SK-N-SH (cell line): ENCODE results near the gene CSNK2A3. TPM values are rescaled to one million over a fixed set of nuclear protein-coding genes. Genes with fewer than 3 reads are reported as not detected.

ENCODE experiments used
- CTCF ChIA-PET: fragments of 300-600, 350-600 bp; formaldehyde crosslinking; extraction: SDS; loops from one replicate; lab custom pipeline; 2021; lab: Yijun Ruan, JAX
- POLR2A ChIA-PET: fragments of 350-600 bp; sonication (Branson Sonifier 250); formaldehyde crosslinking; extraction: SDS; loops from one replicate; lab custom pipeline; 2020; ENCODE audit warnings: antibody characterized with exemption, inconsistent platforms; lab: Yijun Ruan, JAX
- DNase-seq: peaks from one replicate; pipeline ENCODE4 v3.0.0; 2012
- H2AFZ ChIP-seq: fragments of 200-600 bp; sonication (generic); 2 replicates; pipeline ENCODE4 v1.8.1; 2016; ENCODE audit warnings: antibody characterized with exemption, mild to moderate bottlenecking, low read depth
- H3F3A ChIP-seq: fragments of 200-600 bp; sonication (generic); replicated peaks from 2 replicates; pipeline ENCODE3; 2016; ENCODE audit warnings: antibody characterized with exemption, mild to moderate bottlenecking; ENCODE audit not compliant: insufficient read depth
- H3K27ac ChIP-seq, 2 experiments: fragments of 200-500 bp in 1 of 2; fragments of 200-600 bp in 1 of 2; sonication (Bioruptor generic) in 1 of 2; sonication (generic), shearing (Covaris generic) in 1 of 2; 2 replicates each; pipeline versions ENCODE4 v1.5.1 to v1.6.1; 2014 to 2016; ENCODE audit warnings: low read depth in 2 of 2, inconsistent platforms in 1 of 2, low read length in 1 of 2, mild to moderate bottlenecking in 1 of 2, mixed read lengths in 1 of 2
- H3K27me3 ChIP-seq: fragments of 200-600 bp; sonication (generic), shearing (Covaris generic); 2 replicates; pipeline ENCODE4 v1.6.1; 2016; ENCODE audit warnings: mixed run types; ENCODE audit not compliant: insufficient read depth
- H3K36me3 ChIP-seq, 2 experiments: fragments of 200-500 bp in 1 of 2; fragments of 200-600 bp in 1 of 2; sonication (Bioruptor generic) in 1 of 2; sonication (generic) in 1 of 2; replicated peaks in 1 of 2; 2 replicates each; pipeline versions ENCODE3 to v1.5.1; 2014 to 2016; ENCODE audit warnings: low read length in 1 of 2, mild to moderate bottlenecking in 1 of 2; ENCODE audit not compliant: insufficient read depth in 2 of 2, control insufficient read depth in 1 of 2
- H3K4me1 ChIP-seq, 2 experiments: fragments of 200-500 bp in 1 of 2; fragments of 200-600 bp in 1 of 2; sonication (Bioruptor generic) in 1 of 2; sonication (generic), shearing (Covaris generic) in 1 of 2; 2 replicates each; pipeline versions ENCODE4 v1.5.1 to v1.6.1; 2014 to 2016; ENCODE audit warnings: low read depth in 1 of 2, low read length in 1 of 2, mixed run types in 1 of 2; ENCODE audit not compliant: insufficient read depth in 2 of 2, control insufficient read depth in 1 of 2
- H3K4me2 ChIP-seq: fragments of 200-600 bp; sonication (generic), shearing (Covaris generic); 2 replicates; pipeline ENCODE4 v1.6.1; 2017; ENCODE audit warnings: mixed run types
- H3K4me3 ChIP-seq, 2 experiments: fragments of 200-500 bp in 1 of 2; fragments of 200-600 bp in 1 of 2; sonication (Bioruptor generic) in 1 of 2; sonication (generic), shearing (Covaris generic) in 1 of 2; 2 replicates each; pipeline versions ENCODE4 v1.5.1 to v1.8.1; 2014 to 2016; ENCODE audit warnings: low read depth in 2 of 2, inconsistent platforms in 1 of 2, low read length in 1 of 2, mild to moderate bottlenecking in 1 of 2, mixed read lengths in 1 of 2, moderate library complexity in 1 of 2
- H3K79me2 ChIP-seq: fragments of 200-600 bp; sonication (generic); 2 replicates; pipeline ENCODE4 v1.8.1; 2017; ENCODE audit warnings: mild to moderate bottlenecking; ENCODE audit not compliant: insufficient read depth
- H3K9ac ChIP-seq: fragments of 200-600 bp; sonication (generic); 2 replicates; pipeline ENCODE4 v1.6.1; 2017; ENCODE audit warnings: mixed run types
- H3K9me2 ChIP-seq: fragments of 200-600 bp; sonication (generic); 2 replicates; pipeline ENCODE4 v1.6.1; 2017; ENCODE audit warnings: mixed run types
- H3K9me3 ChIP-seq: fragments of 200-600 bp; sonication (generic); 2 replicates; pipeline ENCODE4 v1.6.1; 2017; ENCODE audit warnings: mixed run types, mild to moderate bottlenecking, moderate library complexity
- H4K20me1 ChIP-seq: fragments of 200-600 bp; sonication (generic); 2 replicates; pipeline ENCODE4 v1.6.1; 2017; ENCODE audit warnings: mild to moderate bottlenecking, mixed run types; ENCODE audit not compliant: insufficient read depth
- CHD2 ChIP-seq: fragments of 150-350 bp; IDR thresholded peaks from 2 replicates; pipeline ENCODE4 v1.6.1; 2018; ENCODE audit warnings: low read length; ENCODE audit not compliant: partially characterized antibody
- EP300 ChIP-seq, 2 experiments: IDR thresholded peaks; 2 replicates each; pipeline versions ENCODE4 v1.4.0 to v1.6.1; 2012; ENCODE audit warnings: borderline replicate concordance in 1 of 2, low read depth in 1 of 2, low read length in 1 of 2
- FOXJ3 ChIP-seq: sonication (generic); formaldehyde crosslinking; IDR thresholded peaks from 2 replicates; pipeline ENCODE4 v1.5.1; 2020; ENCODE audit warnings: mild to moderate bottlenecking, missing genetic modification reagents
- IRF3 ChIP-seq: fragments of 150-350 bp; IDR thresholded peaks from 2 replicates; pipeline ENCODE4 v1.6.1; 2016; ENCODE audit warnings: mild to moderate bottlenecking, low read depth, low read length
- MXI1 ChIP-seq: IDR thresholded peaks from 2 replicates; pipeline ENCODE4 v1.6.1; 2012; ENCODE audit warnings: mild to moderate bottlenecking, low read depth, low read length, improper control_type of control experiment
- NFIC ChIP-seq: IDR thresholded peaks from 2 replicates; pipeline ENCODE4 v1.4.0; 2012; ENCODE audit warnings: borderline replicate concordance
- NRF1 ChIP-seq: IDR thresholded peaks from 2 replicates; pipeline ENCODE4 v1.6.1; 2012; ENCODE audit warnings: low read depth, mild to moderate bottlenecking, low read length
- RAD21 ChIP-seq: IDR thresholded peaks from 2 replicates; pipeline ENCODE4 v1.6.1; 2012; ENCODE audit warnings: mild to moderate bottlenecking, low read length
- TCF12 ChIP-seq: IDR thresholded peaks from 2 replicates; pipeline ENCODE4 v1.4.0; 2012
- ZBTB33 ChIP-seq: IDR thresholded peaks from 2 replicates; pipeline ENCODE4 v1.4.0; 2012; ENCODE audit warnings: low read depth, borderline replicate concordance
- WGBS: methylation state at CpG from one replicate; pipeline ENCODE4 v1.1.6; 2017; ENCODE audit warnings: low lambda C conversion rate; 5-methylcytosine and 5-hydroxymethylcytosine counted together
- polyA plus RNA-seq, 3 experiments: library from polyadenylated mRNA; depleted of rRNA; stranded (reverse); fragments of >200 nt; gene quantifications; 2 replicates each; pipeline ENCODE4 v1.2.3, GENCODE V29; 2012
- TF ChIP-seq, protein P1 (sequence below): IDR thresholded peaks from 2 replicates; pipeline ENCODE4 v1.4.0; 2012; ENCODE audit warnings: low read depth, borderline replicate concordance
- TF ChIP-seq, protein P2 (sequence below): fragments of 200-600 bp; sonication (generic); IDR thresholded peaks from 2 replicates; pipeline ENCODE4 v1.6.1; 2017; ENCODE audit warnings: antibody characterized with exemption, mild to moderate bottlenecking, moderate library complexity

Gene CSNK2A3
- polyA plus RNA-seq, 1 of the 3 experiments (the other 2 are of a cell fraction): 0.31 TPM

DNA sequence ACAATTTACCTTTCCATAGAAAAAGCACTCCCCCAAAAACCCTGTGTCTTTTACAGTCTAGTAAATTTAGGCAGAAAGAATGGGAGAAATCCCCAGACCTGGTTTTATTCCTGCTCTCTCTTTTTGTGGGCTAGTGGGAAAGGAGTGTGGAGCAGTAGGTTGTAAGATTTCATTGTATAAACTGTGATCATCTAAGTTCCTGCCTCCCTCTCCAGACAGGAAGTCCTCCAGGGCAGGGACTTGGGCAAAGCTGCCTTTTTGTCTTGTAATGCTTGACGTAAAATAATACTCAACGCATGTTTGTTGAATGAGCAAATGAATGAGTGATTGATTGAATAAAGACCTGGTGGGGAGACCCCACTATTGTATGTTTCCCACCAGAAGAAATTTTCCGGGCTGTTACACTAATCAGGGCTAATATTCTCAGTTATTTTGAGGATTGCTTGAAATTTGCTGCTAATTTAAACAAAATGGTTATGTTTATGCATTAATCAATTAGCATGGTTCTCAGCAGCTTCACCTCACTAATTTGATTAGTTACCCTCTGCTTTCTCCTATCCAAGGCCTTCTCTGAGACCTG lies 36.3 kb downstream of the CSNK2A3 start (continued):
- TF ChIP-seq NFIC (no peak), IRF3 (no peak), NRF1 (no peak), TCF12 (no peak), MXI1 (no peak)
- TF ChIP-seq, protein P1, sequence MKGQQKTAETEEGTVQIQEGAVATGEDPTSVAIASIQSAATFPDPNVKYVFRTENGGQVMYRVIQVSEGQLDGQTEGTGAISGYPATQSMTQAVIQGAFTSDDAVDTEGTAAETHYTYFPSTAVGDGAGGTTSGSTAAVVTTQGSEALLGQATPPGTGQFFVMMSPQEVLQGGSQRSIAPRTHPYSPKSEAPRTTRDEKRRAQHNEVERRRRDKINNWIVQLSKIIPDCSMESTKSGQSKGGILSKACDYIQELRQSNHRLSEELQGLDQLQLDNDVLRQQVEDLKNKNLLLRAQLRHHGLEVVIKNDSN: no peak

DNA sequence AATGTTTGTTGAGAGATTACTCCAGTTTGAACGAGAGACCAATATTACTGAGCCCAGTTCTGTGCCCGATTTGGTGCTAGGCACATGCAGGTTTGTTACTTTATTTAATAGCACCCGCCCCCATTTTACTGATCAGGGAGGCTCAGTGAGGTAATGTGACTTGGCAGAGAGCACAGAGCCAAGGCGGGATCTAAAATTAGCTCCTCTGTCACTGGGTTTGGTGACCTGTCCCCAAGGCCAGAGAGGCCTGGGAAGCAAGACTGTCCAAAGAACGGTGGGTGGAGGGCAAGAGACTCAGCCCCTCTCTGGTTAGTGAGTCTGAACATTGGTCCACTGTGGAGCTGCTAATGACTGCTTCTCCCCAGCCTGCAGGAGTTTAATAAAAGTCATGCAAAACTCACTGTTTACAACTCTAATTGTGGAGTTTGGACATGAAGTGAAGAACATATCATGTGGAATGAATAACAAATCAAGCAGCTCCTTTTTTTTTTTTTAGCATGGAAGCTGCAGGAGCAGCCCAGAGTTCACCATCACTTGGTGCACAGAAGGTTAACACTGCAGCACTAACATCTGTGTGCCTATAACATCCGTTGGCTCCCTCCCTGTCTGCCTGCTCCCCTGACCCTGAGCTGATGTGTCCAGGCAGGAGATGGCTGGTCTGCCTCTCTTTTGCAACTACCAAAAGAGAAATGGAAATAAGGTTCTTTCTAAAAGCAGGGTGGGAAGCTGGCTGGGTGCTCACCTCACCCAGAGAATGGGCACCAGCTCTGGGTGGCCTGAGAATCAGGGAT lies 39.0 kb downstream of the CSNK2A3 start:
- Histone ChIP-seq H3K36me3 (no peaks in the 10 kb centered on the region), H3K27me3 (no peaks in the 10 kb centered on the region), H3F3A (no peaks in the 10 kb centered on the region), H3K9me2 (no peaks in the 10 kb centered on the region), H2AFZ (no peak overlapping the region), H3K4me2 (no peak overlapping the region), H3K9ac (no peak overlapping the region), H3K4me3 (no peak overlapping the region), H3K9me3 (no peaks in the 10 kb centered on the region), H3K79me2 (no peaks in the 10 kb centered on the region), H4K20me1 (no peaks in the 10 kb centered on the region), H3K4me1 (no peaks in the 10 kb centered on the region; a peak in 1 of 4 replicates), H3K27ac (no peak overlapping the region)
- CTCF ChIA-PET: interaction anchor here (1.3 to 2.0 kb wide), 2 partner anchors 18 to 474 kb away, joined by 4 to 5 read pairs; no protein-coding TSS in a partner anchor
- POLR2A ChIA-PET: no interaction called here
- no peak for TF ChIP-seq RAD21
- TF ChIP-seq, protein P2, sequence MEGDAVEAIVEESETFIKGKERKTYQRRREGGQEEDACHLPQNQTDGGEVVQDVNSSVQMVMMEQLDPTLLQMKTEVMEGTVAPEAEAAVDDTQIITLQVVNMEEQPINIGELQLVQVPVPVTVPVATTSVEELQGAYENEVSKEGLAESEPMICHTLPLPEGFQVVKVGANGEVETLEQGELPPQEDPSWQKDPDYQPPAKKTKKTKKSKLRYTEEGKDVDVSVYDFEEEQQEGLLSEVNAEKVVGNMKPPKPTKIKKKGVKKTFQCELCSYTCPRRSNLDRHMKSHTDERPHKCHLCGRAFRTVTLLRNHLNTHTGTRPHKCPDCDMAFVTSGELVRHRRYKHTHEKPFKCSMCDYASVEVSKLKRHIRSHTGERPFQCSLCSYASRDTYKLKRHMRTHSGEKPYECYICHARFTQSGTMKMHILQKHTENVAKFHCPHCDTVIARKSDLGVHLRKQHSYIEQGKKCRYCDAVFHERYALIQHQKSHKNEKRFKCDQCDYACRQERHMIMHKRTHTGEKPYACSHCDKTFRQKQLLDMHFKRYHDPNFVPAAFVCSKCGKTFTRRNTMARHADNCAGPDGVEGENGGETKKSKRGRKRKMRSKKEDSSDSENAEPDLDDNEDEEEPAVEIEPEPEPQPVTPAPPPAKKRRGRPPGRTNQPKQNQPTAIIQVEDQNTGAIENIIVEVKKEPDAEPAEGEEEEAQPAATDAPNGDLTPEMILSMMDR: no peak
- no peak for TF ChIP-seq ZBTB33
- TF ChIP-seq EP300 (IDR thresholded peaks at IDR 0.05; ENCODE audit: borderline replicate concordance in 1 of 2, low read depth in 1 of 2, low read length in 1 of 2): no peak
- no peak for TF ChIP-seq IRF3
- no peak for TF ChIP-seq FOXJ3 (CRISPR knock-in tag)
- no peak for TF ChIP-seq CHD2
- no peak for TF ChIP-seq NFIC
- no peak for TF ChIP-seq TCF12
- DNase-seq: no peak
- WGBS: 53% methylated on average over 6 of the region's 6 CpGs
